Stimulated activated CD8-positive, alpha-beta memory T cell treated with anti-CD3 and anti-CD28 coated beads, Interleukin-15, amount 100 ng/mL, for 4 hours (primary cell): Measurements from ENCODE around the gene SUPT16H.
"Not testable (repeated sequence)": the region's sequence is repeated elsewhere in the genome, so short reads cannot be mapped to it uniquely, and the experiment has no call there.

Experiments
- DNase-seq, 2 donors: peaks; one replicate each; pipeline ENCODE4 v3.0.0-alpha.2; 2020; ENCODE audit warnings: low read depth in 2 of 2

Gene SUPT16H

DNA sequence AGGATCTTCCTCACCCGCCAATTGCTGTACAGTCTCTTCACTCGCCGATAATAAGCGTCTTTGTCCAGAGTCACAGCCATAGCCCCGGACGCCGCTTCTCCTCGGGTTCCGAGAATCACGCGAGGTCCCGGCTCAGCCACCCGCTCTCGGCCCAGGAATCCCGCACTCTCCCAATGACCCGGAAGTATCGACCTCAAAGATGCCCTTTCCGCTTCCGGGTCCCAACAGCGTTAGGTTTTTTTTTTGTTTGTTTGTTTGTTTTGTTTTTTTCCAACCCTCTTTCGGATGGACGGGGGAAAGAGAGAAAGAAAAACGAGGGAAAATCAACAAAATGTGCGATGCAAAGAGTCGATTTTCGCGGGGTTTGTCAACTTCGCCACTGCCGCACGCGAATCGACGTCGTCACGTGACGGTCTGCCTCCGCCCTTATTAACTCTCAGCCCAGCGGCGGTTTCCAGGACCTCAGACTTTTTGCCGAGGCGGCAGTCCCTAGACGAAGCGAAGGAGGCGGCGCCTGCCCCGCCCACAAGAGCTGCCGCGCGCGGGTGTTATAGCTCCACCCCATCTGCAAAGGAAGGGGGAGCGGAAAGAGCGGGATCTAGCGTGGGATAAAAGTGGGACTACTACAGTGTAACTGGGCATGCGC, at the start of gene SUPT16H:
TSS of gene SUPT16H (minus strand) at position 172 of the 646 bp plus-strand sequence. CDS start at position 80, 92 bp downstream.
- DNase-seq = peak; percentile 88 to 93

DNA sequence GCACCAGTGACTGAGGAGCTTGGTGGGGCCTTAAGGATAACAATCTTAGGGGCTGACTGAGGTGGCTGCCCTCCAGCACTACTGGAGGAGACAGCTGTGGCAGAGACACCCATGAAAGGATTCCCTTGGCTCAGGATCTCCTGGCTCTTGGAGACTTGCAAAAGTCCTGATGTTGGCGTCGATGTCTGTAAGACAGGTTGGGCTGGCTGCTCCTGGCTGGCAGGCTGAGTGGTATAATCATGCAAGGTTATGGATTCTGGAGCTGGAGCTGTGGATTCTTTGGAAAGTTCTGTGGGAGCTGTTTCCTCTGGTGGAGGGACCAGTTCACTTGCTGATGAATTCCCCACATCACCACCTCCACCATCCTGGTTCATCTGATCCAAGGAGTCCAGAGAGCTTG, 47.3 kb upstream of the SUPT16H start:
- no peak for DNase-seq

DNA sequence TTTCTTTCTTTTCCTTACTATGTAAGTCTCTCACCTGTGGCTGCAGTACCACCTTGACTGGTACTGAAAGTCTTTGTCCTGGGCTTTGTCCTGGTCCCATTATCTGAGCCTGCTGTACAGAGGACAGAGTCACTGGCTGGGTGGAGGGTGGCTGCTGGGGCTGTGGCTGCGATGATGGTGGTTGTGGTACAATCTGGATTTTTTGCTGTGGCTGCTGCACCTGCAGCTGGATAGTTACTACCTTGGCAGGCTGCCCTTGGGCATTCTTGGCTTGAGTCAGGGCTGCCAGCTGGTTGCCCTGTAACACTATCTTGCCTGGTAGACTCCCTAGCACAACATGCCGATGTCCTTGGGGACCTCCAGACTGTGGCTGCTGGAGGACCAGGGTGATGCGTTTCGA, 45.1 kb upstream of the SUPT16H start:
- no peak for DNase-seq

DNA sequence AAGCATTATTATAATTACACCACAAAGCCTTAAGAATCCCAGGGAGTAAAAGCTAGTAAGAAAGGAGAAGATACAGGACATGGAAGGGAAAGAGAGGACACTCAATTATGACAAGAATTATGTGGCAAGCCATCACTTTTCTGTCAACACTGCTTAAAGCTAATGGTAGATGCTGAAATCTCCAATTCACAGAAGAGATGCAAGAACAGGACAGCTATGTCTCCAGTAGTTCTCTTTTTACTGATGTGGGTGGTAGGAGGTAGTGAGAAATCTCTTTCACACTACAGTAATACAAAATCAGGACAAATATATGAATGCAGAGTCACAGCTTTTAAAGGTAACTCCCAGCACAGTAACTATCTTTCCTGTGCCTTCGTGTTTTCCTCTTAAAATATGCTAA, 42.9 kb upstream of the SUPT16H start:
- no peak for DNase-seq

DNA sequence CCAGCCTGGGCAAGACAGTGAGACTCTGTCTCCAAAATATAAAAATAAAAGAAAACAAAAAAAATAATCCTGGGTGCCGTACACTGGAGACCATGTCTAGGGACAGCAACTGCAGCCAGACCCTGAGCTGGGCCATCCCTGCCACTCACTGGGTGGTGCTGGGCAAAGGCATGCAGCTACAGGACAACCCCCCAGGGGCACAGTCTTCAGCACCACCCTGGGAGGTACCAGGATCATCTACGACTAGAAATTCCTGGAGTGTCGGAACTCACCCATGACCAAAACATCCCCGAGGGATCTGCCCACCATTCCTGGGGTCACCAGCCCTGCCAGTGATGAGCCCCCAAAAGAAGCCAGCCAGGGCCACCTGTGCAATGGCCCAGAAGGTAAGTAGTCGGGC, 35.7 kb upstream of the SUPT16H start:
- DNase-seq = no peak

DNA sequence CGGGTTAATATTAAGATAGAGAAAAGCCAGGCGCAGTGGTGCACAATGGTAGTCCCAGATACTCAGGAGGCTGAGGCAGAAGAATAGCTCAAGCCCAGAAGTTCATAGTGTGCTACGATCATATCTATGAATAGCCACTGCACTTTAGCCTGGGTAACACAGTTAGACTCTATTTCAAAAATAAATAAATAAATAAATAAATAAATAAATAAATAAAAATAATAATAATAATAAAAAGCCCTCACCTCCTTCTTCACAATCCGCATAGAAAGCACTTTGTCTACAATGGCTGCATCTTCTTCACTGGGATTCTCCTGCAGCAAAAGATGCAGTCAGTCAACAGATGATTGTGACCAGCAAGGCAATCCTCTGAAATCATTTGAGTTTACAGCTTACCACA, 31.5 kb upstream of the SUPT16H start:
- DNase-seq = no peak

DNA sequence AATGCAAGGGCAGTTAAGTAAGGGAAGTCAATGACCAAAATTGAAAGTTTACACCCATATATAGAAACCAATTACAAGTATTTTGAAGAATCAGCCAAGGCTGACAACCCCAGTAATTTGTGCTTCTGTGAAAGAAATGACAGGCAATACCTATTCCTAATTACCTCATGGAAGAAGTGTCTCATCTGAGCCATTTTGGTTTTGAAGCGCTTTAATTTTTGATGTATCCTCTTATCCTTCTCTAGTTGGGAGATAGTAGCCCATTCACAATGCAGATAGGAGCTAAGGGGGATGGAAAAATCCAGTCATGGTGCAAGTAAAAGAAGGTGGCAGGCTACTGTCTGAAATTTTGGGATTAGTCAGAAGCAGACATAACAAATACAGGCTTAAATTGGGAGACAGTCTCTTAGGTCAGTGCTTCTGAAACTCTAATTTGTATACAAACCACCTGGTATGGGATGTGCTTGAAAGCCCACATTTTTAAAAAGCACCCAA, 30.4 kb upstream of the SUPT16H start:
- no peak for DNase-seq

DNA sequence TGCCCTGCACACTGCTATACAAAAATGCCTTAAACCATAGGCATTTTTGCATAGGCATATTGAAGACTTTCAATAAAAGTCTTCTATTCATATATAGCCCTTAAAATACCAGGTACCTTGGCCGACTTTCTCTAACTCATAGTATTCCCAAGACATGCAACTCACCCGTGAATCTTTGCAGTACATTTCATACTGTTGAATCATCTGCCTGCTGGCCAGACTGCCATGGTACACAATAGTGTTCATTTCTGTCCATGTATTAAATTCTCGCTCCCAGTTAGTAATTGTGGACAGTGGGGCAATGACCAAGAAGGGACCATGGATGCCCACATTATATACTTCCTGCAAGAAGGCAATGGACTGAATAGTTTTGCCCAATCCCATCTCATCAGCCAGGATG, 24.3 kb upstream of the SUPT16H start:
- no peak for DNase-seq

DNA sequence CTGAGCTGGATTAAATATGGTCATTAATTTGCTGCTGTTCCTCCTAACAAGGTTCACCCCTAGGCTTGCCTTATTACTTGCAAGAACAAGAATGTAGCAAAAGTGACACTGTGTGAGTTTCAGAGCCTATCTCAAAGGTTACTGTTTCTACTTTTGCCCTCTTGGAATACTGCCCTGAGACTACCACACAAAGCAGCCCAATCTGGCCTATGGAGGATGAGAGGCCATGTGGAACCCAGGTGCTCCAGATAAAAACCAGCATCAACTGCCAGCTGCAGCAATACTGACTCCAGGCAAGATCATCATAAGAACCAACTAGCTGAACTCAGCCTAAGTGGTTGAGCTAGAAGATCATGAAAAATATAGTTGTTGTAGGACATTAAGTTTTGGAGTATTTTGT, 22.4 kb upstream of the SUPT16H start:
- DNase-seq = no peak

DNA sequence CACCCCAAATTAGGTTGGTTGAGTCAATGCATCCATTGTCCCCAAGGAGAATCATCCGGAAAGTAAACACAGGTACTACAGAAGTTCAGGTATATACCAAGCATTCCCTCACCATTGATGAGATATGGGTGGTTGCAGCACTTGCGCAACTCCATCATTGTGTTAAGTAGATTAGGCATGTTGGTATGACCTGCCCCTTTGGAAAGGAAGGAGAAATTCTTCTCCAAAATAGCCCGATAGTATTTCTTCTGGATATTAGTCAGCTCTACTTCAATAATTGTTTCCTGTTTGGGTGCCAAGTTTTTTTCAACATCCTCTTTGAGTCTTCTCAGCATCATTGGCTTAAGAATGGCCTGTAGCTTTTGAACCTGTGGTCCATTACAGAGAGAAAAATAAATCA, 21.3 kb upstream of the SUPT16H start:
- no peak for DNase-seq

DNA sequence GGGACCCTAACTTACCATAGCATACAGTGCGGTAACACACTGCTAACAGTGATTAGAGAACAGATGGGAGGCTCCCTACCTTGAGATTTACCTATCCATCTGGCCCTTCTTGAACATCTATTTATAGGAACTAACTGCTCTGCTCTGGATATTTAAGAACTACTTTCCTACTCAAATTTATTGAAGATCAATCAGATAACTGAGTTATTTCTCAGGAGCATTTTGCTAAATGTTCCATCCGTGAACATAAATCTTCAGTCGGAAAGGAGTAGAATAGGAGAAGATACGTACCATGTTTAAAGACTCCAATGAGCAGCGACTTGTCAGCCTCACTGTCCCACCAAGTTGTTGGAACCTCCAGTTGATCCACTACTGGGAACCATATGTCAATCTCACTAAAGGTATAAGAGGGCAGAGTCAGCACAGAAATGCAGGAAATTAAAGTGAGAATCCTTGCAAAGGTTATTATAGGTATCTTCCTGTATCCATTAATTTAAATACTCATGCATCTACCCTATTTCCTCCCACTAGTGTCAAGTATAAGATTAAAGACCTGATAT, 15.6 kb upstream of the SUPT16H start:
- DNase-seq = no peak

DNA sequence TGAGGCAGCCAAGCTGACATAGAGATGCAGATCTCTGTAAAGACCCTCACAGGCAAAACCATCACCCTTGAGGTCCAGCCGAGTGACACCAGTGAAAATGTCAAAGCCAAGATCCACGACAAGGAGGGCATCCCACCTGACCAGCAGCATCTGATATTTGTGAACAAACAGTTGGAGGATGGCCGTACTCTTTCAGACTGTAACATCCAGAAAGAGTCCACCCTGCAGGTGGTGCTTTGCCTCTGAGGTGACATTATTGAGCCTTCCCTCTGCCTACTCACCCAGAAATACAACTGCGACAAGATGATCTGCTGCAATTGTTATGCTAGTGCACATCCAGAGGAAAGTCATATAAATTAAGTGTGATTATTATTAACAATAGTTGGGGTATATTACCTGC, 15.1 kb upstream of the SUPT16H start:
- DNase-seq = no peak

DNA sequence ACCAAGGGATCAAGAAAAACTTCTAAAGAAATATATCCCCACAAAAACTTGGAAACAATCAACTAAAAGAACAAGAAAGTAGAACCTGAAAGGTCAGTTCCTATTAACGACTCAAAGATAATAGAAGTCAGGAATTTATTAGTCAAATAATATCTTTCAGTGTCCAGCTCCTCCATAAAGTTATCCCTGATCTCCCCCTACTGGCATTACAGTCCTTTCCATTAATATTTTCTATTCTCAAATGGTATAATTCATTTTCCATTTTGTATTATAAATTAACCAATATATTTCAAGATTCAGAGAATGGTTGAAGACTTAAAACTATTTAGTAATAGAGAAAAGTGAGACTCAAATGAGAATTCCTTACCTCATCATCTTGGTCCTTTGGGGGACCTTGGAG, 11.6 kb upstream of the SUPT16H start:
- DNase-seq = no peak

DNA sequence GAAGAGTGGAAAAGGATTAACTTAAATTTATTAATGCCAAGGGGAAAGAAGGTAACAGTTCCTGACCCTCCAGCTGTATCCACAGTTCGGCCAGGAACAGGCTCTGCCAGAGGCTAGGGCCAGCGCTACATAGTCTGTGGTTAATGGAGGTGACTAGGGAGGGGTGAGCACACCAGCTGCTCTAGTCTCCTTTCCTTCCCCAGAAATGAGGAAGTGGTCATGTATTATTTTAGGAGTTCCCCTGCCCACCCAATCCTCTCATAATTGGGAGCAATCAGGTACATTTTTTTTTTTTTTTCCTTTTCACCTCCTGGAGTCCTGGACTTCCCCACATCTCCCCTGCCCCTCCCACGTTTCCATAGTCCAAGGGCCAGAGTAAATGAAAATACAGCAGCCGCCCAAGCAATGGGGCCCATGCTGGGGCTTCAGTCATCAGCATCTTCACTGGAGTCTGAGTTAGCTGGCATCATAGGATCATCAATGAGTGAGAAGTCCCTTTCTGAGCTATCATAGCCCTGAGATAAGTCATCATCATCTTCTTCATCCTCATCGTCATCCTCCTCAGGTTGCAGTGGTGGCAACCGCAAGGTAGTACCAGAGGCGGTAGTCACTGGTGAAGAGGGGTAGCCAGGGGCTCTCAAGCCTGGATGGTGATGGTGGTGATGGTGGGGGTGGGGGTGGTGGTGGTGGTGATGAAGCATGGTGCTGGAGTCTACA, 1.5 kb upstream of the SUPT16H start:
- DNase-seq = no peak

DNA sequence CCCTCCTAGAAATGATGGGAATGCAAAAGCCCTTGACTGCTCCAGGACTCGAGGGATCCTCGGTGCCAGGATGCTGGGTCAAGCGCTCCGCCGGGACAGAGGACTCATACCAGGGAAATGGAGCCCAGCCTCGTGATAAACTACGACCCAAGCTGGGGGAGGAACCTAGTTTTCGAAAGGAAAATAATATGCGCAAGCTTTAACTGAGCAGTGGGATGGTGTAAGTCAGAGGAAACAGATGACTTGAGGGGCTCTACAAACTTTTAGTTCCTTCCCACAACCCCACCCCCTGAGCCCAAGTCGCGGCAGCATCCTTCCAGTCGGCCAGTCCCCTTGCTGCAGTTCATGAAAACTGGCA, 654 bp upstream of the SUPT16H start:
- DNase-seq = no peak

DNA sequence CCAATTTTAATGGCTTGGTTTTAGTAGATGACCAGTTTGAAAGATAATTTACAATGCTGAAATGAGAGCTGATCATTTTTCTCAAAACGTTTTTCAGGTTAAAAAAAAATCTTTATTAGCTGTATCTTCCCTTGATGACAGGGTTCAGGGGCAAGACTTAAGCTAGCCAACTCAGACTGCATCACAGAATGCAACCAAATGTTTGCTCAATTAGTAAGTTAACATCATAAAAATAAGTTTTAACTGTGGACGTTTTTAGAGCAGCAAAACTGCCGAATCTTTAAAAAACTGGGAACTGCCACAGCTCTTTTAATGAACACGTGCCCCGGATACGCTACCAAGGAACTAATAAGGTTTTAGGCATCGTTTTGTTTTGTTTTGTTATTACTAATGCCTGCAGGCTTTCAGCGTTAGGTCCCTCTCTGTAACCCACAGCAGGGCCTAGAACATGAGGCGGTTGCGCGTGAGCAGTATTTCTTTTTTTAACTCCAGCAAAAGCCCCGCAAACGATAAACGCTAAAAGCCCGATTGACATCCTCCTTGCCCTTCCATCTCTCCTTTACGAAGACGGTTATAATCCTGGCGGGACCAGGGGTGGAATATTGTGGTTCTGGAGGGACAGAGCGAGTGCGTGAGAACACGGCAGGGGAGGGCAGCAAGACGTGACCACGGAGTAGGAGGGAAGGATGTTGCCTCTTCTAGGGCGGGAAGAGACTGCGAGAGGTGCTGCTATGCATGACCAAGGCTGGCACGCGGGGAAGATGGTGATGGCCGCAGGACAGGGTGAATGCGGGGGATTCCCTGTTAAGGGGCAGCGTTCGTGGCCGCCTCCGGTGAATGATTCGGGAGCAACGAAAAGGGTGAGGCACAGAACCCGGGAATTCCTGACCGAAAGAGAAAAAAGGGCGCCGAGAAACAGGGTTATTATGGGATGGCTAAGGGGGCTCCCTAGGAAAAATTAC, 652 bp downstream of the SUPT16H start:
- DNase-seq = peak; percentile 17 to 25

DNA sequence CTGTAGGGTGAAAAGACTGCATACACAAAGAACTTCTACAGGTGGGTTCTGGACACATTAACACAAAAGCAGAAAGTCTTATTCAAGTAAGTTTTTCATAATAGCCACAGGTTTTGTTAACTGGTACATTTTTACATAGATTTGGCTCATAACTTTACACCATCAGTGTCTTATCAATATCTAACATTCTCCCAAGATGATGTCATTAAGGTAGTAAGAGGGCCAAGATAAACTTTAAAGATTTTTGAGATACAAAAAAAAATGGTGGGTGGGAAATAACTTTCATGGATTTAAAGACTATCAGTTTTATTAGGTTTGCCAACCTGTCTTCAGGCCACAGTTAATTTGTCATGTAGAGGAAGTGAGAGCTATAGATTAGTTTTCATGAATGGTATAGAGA, 1.7 kb downstream of the SUPT16H start:
- DNase-seq = no peak

DNA sequence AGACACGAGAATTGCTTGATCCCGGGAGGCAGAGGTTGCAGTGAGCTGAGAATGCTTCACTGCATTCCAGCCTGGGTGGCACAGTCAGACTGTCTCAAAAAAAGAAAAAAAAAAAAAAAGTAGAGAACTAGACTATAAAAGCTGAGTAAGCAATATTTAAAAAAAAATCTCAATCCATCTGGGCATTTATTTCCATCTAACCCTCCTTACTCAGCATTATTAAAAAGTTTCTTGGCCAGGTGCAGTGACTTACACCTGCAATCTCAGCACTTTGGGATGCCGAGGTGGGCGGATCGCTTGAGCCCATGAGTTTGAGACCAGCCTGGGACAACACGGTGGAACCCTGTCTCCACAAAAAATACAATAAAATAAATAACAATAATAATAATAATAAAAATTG, 4.5 kb downstream of the SUPT16H start:
- no peak for DNase-seq

DNA sequence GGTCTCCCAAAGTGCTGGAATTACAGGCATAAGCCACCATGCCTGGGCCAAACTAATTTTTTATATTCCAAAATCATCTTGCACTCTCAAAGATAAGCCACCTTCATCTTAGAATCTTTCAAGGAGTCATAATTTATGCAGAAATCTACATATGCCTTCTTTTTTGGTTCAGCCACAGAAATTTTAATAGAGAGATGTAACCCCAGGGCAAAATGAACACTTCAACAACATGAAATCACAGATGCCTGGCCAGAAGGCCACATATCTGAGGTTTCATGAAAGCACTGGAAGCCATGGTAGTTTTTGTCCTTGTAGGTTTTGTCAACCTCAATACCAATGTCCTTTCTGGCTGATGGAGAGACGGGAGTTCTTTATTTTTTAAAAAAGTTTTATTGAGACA, 9.8 kb downstream of the SUPT16H start:
- no peak for DNase-seq

DNA sequence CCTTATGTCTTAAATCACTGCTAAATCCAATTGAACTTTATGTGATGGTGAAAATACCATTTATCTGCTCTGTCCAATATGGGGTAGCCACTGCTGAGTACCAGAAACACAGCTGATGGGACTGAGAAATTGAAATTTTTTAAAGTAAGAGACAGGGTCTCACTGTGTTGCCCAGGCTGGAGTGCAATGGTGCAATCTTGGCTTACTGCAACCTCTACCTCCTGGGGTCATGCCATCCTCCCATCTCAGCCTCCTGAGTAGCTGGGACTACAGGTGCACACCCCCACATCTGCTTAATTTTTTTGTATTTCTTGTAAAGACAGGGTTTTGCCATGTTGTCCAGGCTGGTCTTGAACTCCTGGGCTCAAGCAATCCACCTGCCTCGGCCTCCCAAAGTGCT, 11.0 kb downstream of the SUPT16H start:
- DNase-seq = not testable (repeated sequence)

DNA sequence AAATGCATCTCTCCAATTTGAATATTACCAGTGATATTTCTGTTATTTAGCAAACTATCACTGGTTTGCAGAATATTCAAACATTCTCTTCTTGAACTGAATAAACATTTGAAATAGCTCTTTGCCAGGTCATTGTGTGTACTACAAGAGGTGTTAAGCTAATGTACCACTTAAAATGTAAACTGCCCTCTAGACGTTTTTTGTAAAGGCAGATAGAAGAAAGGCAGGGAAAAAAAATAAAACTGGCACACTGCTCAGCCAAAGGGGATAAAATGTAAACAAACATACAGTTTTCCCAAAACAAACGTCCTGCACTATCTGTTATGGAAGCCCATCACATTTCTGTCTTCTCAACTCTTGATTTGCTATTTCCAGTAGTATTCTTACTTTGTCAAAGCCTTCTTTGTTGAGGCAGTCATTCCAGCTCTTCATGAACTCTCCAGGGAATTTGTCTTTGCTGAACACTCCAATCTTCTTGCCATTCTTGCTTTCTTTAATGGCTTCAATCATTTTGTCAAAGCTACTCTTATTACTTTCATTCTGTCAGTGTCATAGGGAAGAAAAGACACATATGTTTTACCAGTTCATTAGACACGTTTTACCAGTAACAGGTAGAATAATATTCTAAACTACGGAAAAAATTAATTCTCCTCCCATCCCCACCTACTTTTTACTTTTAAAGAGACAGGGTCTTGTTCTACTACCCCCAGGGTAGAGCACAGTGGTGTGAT, 13.7 kb downstream of the SUPT16H start:
- DNase-seq = no peak
